ENCODE results near the gene POU5F1.
"Not testable (repeated sequence)": the region's sequence is repeated elsewhere in the genome, so short reads cannot be mapped to it uniquely, and the experiment has no call there.

The POU5F1 gene

GRCh38 chr6:31170600-31170881, at the start of gene POU5F1:
TSS of gene POU5F1 (minus strand) at chr6:31170682. CDS start at chr6:31170620, 62 bp downstream.
- DNase-seq = no peak

GRCh38 chr6:31216208-31216898, 45.9 kb upstream of the POU5F1 start:
- no peak for DNase-seq

GRCh38 chr6:31215216-31215615, 44.7 kb upstream of the POU5F1 start:
- DNase-seq = not testable (repeated sequence)

GRCh38 chr6:31214516-31214915, 44.0 kb upstream of the POU5F1 start:
- no peak for DNase-seq

- no peak for DNase-seq
Measured at GRCh38 chr6:31210741-31211532, 40.5 kb upstream of the POU5F1 start.

GRCh38 chr6:31210123-31210522, 39.6 kb upstream of the POU5F1 start:
- DNase-seq = no peak

- DNase-seq = no peak
Measured at GRCh38 chr6:31209137-31209536, 38.7 kb upstream of the POU5F1 start.

- no peak for DNase-seq
Measured at GRCh38 chr6:31208506-31208905, 38.0 kb upstream of the POU5F1 start.

- DNase-seq = no peak
Measured at GRCh38 chr6:31205638-31206037, 35.2 kb upstream of the POU5F1 start.

GRCh38 chr6:31204751-31205145, 34.3 kb upstream of the POU5F1 start:
- no peak for DNase-seq

- DNase-seq = peak; percentile 52
Measured at GRCh38 chr6:31203345-31203979, 33.0 kb upstream of the POU5F1 start.

GRCh38 chr6:31202259-31203166, 32.0 kb upstream of the POU5F1 start:
- no peak for DNase-seq

GRCh38 chr6:31199105-31199452, 28.6 kb upstream of the POU5F1 start:
- not testable (repeated sequence) for DNase-seq

GRCh38 chr6:31197559-31198305, 27.2 kb upstream of the POU5F1 start:
- DNase-seq = peak; percentile 70

- DNase-seq = not testable (repeated sequence)
Measured at GRCh38 chr6:31196251-31197022, 26.0 kb upstream of the POU5F1 start.

GRCh38 chr6:31195308-31195979, 25.0 kb upstream of the POU5F1 start:
- DNase-seq = not testable (repeated sequence)

GRCh38 chr6:31194061-31194834, 23.8 kb upstream of the POU5F1 start:
- DNase-seq = no peak

- DNase-seq = no peak
Measured at GRCh38 chr6:31193206-31193605, 22.7 kb upstream of the POU5F1 start.

GRCh38 chr6:31192431-31193105, 22.1 kb upstream of the POU5F1 start:
- DNase-seq = peak; percentile 4
